ENCODE results near the gene ANO8. TPM values are rescaled to one million over a fixed set of nuclear protein-coding genes. Genes with fewer than 3 reads are reported as not detected.

The ANO8 gene
- total RNA-seq, 1 experiment from 2014 or later, result 21.9 TPM

GRCh38 chr19:17286263-17286662, 48.4 kb downstream of the ANO8 start:
- no peak overlapping the region for H3K23ac ChIP-seq (ENCODE audit: insufficient read length, low read depth, low read length)
- H3K4ac ChIP-seq (ENCODE audit: low read depth, low read length), result no peak overlapping the region
- DNase-seq, result no peak
- peaks cover 4% of the 10 kb centered on the region for H4K20me1 ChIP-seq (ENCODE audit: control insufficient read depth, insufficient read depth, insufficient read length)
- no peak overlapping the region for H2AK5ac ChIP-seq (ENCODE audit: insufficient read length, low read length)
- peaks cover 7% of the 10 kb centered on the region for H3K27me3 Mint-ChIP-seq (ENCODE audit: low read depth)
- H3K4me1 ChIP-seq (ENCODE audit: insufficient read depth, low read length), result no peaks in the 10 kb centered on the region
- H3K9me3 ChIP-seq (ENCODE audit: control insufficient read depth, low read depth, low read length), result no peaks in the 10 kb centered on the region
- no peak overlapping the region for H3T11ph ChIP-seq (ENCODE audit: low read length)
- no peak overlapping the region for H3K18ac ChIP-seq (ENCODE audit: insufficient read length, low read depth, low read length)
- H3K9ac ChIP-seq (ENCODE audit: extremely low read depth, insufficient read length, low read length), result no peak overlapping the region
- H3K27ac Mint-ChIP-seq, result no peak overlapping the region
- H3K56ac ChIP-seq (ENCODE audit: insufficient read length, low read depth, low read length), result no peak overlapping the region
- H3K79me1 ChIP-seq (ENCODE audit: insufficient read depth, low read depth, low read length, poor library complexity, severe bottlenecking), result no peaks in the 10 kb centered on the region
- no peak overlapping the region for H4K5ac ChIP-seq (ENCODE audit: insufficient read length, low read depth, low read length)
- no peak overlapping the region for H2BK5ac ChIP-seq (ENCODE audit: insufficient read length, low read length)
- no peaks in the 10 kb centered on the region; the same call in 1 of the 2 replicates for H3K27me3 ChIP-seq (ENCODE audit: insufficient read depth, low read length)
- no peak overlapping the region for H4K91ac ChIP-seq (ENCODE audit: insufficient read length, low read depth, low read length)
- no peak overlapping the region for H3K4me3 Mint-ChIP-seq
- H3K14ac ChIP-seq (ENCODE audit: insufficient read depth, low read length), result no peak overlapping the region
- no peak overlapping the region for H3K4me2 ChIP-seq (ENCODE audit: insufficient read depth, insufficient read length, low read length)
- H3K79me2 ChIP-seq (ENCODE audit: insufficient read depth, low read length), result no peaks in the 10 kb centered on the region
- H2AFZ ChIP-seq (ENCODE audit: low read length), result no peak overlapping the region
- H3K4me1 Mint-ChIP-seq, result peaks cover 7 to 14% of the 10 kb centered on the region in 2 experiments; a peak in 3 of 4 replicates
- H3K27ac ChIP-seq (ENCODE audit: insufficient read length, low read depth, low read length), result no peak overlapping the region
- no CpG with 5 or more reads among the region's 11 CpGs for WGBS (ENCODE audit: extremely low coverage, insufficient read length, low lambda C conversion rate)
- H2BK15ac ChIP-seq (ENCODE audit: low read depth, low read length), result no peak overlapping the region
- peaks cover 18 to 24% (median 24%) of the 10 kb centered on the region in 3 experiments for H3K36me3 Mint-ChIP-seq (ENCODE audit: insufficient read depth in 1 of 3, low read depth in 3 of 3)
- no peak overlapping the region for H2BK120ac ChIP-seq (ENCODE audit: low read depth, low read length, poor library complexity, severe bottlenecking)
- no peak overlapping the region for H2BK12ac ChIP-seq (ENCODE audit: insufficient read length, low read depth, low read length)
- peaks cover 5% of the 10 kb centered on the region for H3K23me2 ChIP-seq (ENCODE audit: insufficient read length, low read depth, low read length, poor library complexity, severe bottlenecking)
- H2BK20ac ChIP-seq (ENCODE audit: low read depth, low read length, poor library complexity, severe bottlenecking), result no peak overlapping the region
- H4K8ac ChIP-seq (replicated peaks; ENCODE audit: insufficient read length, low read depth, low read length), result no peak overlapping the region
- TF ChIP-seq CTCF (conservative IDR thresholded peaks at IDR 0.05), result no peak
- H3K9me3 Mint-ChIP-seq, result no peaks in the 10 kb centered on the region; a peak in 1 of 5 replicates
